ENCODE measurements around the gene RAMP3. TPM values are rescaled to one million over a fixed set of nuclear protein-coding genes. Genes with fewer than 3 reads are reported as not detected.

The RAMP3 gene
- total RNA-seq, 3 donors from 2014 or later (not counting 1 experiment from before 2014, with no cell fraction given): not detected

DNA sequence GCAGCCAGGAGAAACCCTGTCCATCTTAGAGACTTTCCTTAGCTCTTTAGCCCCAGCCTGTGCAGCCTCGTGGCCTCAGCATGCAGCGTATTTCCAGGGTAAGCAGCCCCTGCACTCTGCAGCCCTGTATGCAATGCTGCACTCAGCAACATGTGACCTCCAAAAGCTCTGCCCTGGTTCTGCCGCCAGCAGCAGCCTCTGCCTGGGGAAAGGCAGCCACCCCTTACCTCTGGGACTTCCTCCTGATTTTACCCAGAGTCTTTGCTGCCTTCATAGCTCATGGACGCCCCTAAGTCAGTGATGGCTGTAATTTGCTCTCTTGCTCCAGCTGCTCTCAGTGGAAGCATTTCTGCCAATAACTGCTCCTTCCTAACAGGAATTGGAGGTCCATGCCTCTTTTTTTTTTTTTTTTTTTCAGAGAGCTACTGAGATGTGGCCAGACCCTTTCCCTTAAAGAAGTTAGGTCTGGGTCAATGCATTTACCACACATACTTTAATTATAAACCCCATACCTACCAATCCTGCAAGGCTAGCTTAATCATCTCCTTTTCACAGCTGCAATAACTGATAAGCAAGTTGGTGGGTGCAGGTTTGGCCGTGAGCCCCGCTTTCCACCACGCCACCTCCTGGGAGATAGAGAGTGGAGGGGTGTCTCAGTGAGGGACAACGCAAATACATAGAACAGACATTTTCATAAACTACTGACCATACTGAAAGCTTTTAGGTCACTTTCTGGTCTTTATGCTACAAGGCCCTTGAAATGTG lies 71.7 kb downstream of the RAMP3 start:
- H3K27me3 Mint-ChIP-seq (ENCODE audit: low read depth in 2 of 2): peaks cover 26 to 49% of the 10 kb centered on the region in 2 donors
- H3K4me3 Mint-ChIP-seq: no peak overlapping the region
- no peaks in the 10 kb centered on the region for H3K36me3 ChIP-seq (ENCODE audit: control insufficient read depth, insufficient read depth, low read length)
- no peak for ATAC-seq
- TF ChIP-seq, protein P1, sequence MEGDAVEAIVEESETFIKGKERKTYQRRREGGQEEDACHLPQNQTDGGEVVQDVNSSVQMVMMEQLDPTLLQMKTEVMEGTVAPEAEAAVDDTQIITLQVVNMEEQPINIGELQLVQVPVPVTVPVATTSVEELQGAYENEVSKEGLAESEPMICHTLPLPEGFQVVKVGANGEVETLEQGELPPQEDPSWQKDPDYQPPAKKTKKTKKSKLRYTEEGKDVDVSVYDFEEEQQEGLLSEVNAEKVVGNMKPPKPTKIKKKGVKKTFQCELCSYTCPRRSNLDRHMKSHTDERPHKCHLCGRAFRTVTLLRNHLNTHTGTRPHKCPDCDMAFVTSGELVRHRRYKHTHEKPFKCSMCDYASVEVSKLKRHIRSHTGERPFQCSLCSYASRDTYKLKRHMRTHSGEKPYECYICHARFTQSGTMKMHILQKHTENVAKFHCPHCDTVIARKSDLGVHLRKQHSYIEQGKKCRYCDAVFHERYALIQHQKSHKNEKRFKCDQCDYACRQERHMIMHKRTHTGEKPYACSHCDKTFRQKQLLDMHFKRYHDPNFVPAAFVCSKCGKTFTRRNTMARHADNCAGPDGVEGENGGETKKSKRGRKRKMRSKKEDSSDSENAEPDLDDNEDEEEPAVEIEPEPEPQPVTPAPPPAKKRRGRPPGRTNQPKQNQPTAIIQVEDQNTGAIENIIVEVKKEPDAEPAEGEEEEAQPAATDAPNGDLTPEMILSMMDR (IDR thresholded peaks at IDR 0.05): no peak
- no peak overlapping the region for H3K27ac Mint-ChIP-seq
- no peak overlapping the region for H3K4me3 ChIP-seq (ENCODE audit: low read length)
- H3K4me1 ChIP-seq (ENCODE audit: control insufficient read depth, insufficient read depth, low read length): no peaks in the 10 kb centered on the region
- no peaks in the 10 kb centered on the region for H3K4me1 Mint-ChIP-seq
- no peaks in the 10 kb centered on the region for H3K36me3 Mint-ChIP-seq
- intact Hi-C loops (cut with micrococcal nuclease): no loop called here
- no peaks in the 10 kb centered on the region for H3K27me3 ChIP-seq (ENCODE audit: control insufficient read depth, insufficient read depth, low read length)
- WGBS (ENCODE audit: insufficient coverage): 48% methylated on average over 5 of the region's 8 CpGs
- no peaks in the 10 kb centered on the region for H3K9me3 Mint-ChIP-seq
- no peaks in the 10 kb centered on the region for H3K9me3 ChIP-seq (ENCODE audit: control insufficient read depth, insufficient read depth, low read length)
- H3K27ac ChIP-seq (ENCODE audit: low read length): no peak overlapping the region
- DNase-seq: no peak

DNA sequence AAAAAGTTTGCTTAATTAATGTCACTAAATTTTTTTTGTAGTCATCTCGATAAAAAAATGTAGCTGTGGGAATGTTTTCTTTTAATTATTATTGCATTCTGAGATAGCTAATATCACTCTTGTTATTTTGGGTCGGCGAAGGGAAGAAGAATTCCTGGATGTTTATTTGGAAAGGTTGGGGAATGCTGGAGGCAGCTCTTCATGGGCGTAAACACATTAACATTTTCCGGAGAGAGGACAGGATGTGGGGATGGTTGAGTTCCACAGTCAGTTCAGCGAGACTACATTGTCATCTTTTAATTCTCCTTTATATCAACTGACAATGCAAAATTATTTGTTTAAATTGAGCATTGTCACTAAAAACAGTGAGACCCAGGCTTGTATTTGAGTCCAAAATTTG lies 72.5 kb downstream of the RAMP3 start:
- H3K27me3 ChIP-seq (ENCODE audit: control insufficient read depth, insufficient read depth, low read length): no peaks in the 10 kb centered on the region
- H3K4me1 ChIP-seq (ENCODE audit: control insufficient read depth, insufficient read depth, low read length): no peaks in the 10 kb centered on the region
- intact Hi-C loops (cut with micrococcal nuclease): no loop called here
- no peaks in the 10 kb centered on the region for H3K9me3 Mint-ChIP-seq
- no peak overlapping the region for H3K27ac ChIP-seq (ENCODE audit: low read length)
- H3K27ac Mint-ChIP-seq: no peak overlapping the region
- no peak overlapping the region for H3K4me3 Mint-ChIP-seq
- TF ChIP-seq, protein P1 (IDR thresholded peaks at IDR 0.05): no peak
- no peaks in the 10 kb centered on the region for H3K36me3 Mint-ChIP-seq
- DNase-seq (no peak), ATAC-seq (no peak)
- H3K36me3 ChIP-seq (ENCODE audit: control insufficient read depth, insufficient read depth, low read length): no peaks in the 10 kb centered on the region
- no peaks in the 10 kb centered on the region for H3K4me1 Mint-ChIP-seq
- 57% methylated on average over 4 of the region's 6 CpGs for WGBS (ENCODE audit: insufficient coverage)
- no peak overlapping the region for H3K4me3 ChIP-seq (ENCODE audit: low read length)
- H3K9me3 ChIP-seq (ENCODE audit: control insufficient read depth, insufficient read depth, low read length): no peaks in the 10 kb centered on the region
- peaks cover 30 to 53% of the 10 kb centered on the region in 2 donors for H3K27me3 Mint-ChIP-seq (ENCODE audit: low read depth in 2 of 2)

DNA sequence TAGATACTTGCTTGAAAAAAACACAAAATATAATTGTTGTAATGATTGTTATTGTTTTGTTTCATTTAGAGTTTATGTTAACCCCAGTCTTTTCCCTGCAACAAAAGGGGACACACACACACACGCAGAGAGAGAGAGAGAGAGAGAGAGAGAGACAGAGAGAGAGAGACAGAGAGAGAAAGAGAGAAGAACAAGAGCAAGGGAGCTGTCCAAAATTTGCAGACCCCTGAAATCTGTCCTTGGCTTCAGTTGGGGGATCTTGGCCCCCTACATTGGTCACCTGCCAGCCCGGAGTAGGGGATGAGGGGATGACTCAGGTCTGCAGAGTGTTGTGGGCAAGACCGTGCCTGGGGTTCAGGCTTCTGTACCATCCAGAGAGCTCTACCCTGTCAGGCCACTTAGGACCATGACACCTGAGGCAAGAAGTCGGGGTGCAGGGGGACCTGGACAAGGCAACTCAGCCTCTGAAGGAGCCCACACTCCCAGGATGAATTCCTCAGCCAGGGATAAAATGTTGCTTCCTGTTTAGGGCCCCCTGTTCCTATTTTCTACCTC lies 73.1 kb downstream of the RAMP3 start:
- intact Hi-C loops (cut with micrococcal nuclease): no loop called here
- no peaks in the 10 kb centered on the region for H3K9me3 Mint-ChIP-seq
- 81% methylated on average over 4 of the region's 4 CpGs for WGBS (ENCODE audit: insufficient coverage)

More for the DNA sequence above, 73.1 kb downstream of the RAMP3 start:
- TF ChIP-seq, protein P1 (IDR thresholded peaks at IDR 0.05): no peak
- H3K4me1 Mint-ChIP-seq: no peaks in the 10 kb centered on the region
- Histone ChIP-seq H3K4me1 (ENCODE audit: control insufficient read depth, insufficient read depth, low read length) (no peaks in the 10 kb centered on the region), H3K27ac (ENCODE audit: low read length) (no peak overlapping the region), H3K4me3 (ENCODE audit: low read length) (no peak overlapping the region), H3K36me3 (ENCODE audit: control insufficient read depth, insufficient read depth, low read length) (no peaks in the 10 kb centered on the region), H3K9me3 (ENCODE audit: control insufficient read depth, insufficient read depth, low read length) (no peaks in the 10 kb centered on the region), H3K27me3 (ENCODE audit: control insufficient read depth, insufficient read depth, low read length) (no peaks in the 10 kb centered on the region)
- no peaks in the 10 kb centered on the region for H3K36me3 Mint-ChIP-seq
- no peak overlapping the region for H3K4me3 Mint-ChIP-seq
- H3K27ac Mint-ChIP-seq: no peak overlapping the region
- ATAC-seq: no peak
- peaks cover 31 to 53% of the 10 kb centered on the region in 2 donors for H3K27me3 Mint-ChIP-seq (ENCODE audit: low read depth in 2 of 2)
- no peak for DNase-seq

All from natural killer cell (primary cell).